H9 (cell line): ENCODE data around the gene HK2. TPM values are rescaled to one million over a fixed set of nuclear protein-coding genes. Genes with fewer than 3 reads are reported as not detected.

Source experiments
- DNase-seq: peaks from one replicate; pipeline ENCODE4 v3.0.0-alpha.2; 2017
- H2AFZ ChIP-seq: one replicate; pipeline ENCODE4 v1.6.1; 2013; ENCODE audit warnings: mild to moderate bottlenecking, low read length, control low read depth, moderate library complexity
- H2AK5ac ChIP-seq: 2 replicates; pipeline ENCODE4 v1.6.1; 2013; ENCODE audit warnings: low read length, control low read depth, mixed read lengths; ENCODE audit not compliant: insufficient read length
- H2BK120ac ChIP-seq: one replicate; pipeline ENCODE4 v1.6.1; 2013; ENCODE audit warnings: low read depth, mild to moderate bottlenecking, low read length, control low read depth, inconsistent platforms; ENCODE audit not compliant: poor library complexity, severe bottlenecking
- H2BK12ac ChIP-seq: 2 replicates; pipeline ENCODE4 v1.6.1; 2013; ENCODE audit warnings: low read length, control low read depth, mixed read lengths, low read depth; ENCODE audit not compliant: insufficient read length
- H2BK15ac ChIP-seq: 2 replicates; pipeline ENCODE4 v1.6.1; 2013; ENCODE audit warnings: low read depth, low read length, control low read depth
- H2BK20ac ChIP-seq: one replicate; pipeline ENCODE4 v1.6.1; 2013; ENCODE audit warnings: low read depth, mild to moderate bottlenecking, low read length, control low read depth, inconsistent platforms; ENCODE audit not compliant: poor library complexity, severe bottlenecking
- H2BK5ac ChIP-seq: 2 replicates; pipeline ENCODE4 v1.6.1; 2013; ENCODE audit warnings: low read length, control low read depth, mixed read lengths; ENCODE audit not compliant: insufficient read length
- H3K14ac ChIP-seq: 2 replicates; pipeline ENCODE4 v1.6.1; 2013; ENCODE audit warnings: low read length, control low read depth; ENCODE audit not compliant: insufficient read depth
- H3K18ac ChIP-seq: 2 replicates; pipeline ENCODE4 v1.6.1; 2013; ENCODE audit warnings: low read depth, mild to moderate bottlenecking, mixed read lengths, low read length, control low read depth; ENCODE audit not compliant: insufficient read length
- H3K23ac ChIP-seq: 2 replicates; pipeline ENCODE4 v1.6.1; 2013; ENCODE audit warnings: low read length, control low read depth, mixed read lengths, low read depth; ENCODE audit not compliant: insufficient read length
- H3K23me2 ChIP-seq: 2 replicates; pipeline ENCODE4 v1.6.1; 2013; ENCODE audit warnings: low read depth, mild to moderate bottlenecking, mixed read lengths, low read length, control low read depth; ENCODE audit not compliant: insufficient read length, poor library complexity, severe bottlenecking
- H3K27ac ChIP-seq: 2 replicates; pipeline ENCODE4 v1.5.1; 2013; ENCODE audit warnings: low read length, control low read depth, mixed read lengths, low read depth; ENCODE audit not compliant: insufficient read length
- H3K27me3 ChIP-seq: 2 replicates; pipeline ENCODE4 v1.6.1; 2013; ENCODE audit warnings: low read length, control low read depth, inconsistent platforms; ENCODE audit not compliant: insufficient read depth
- H3K4ac ChIP-seq: 2 replicates; pipeline ENCODE4 v1.6.1; 2013; ENCODE audit warnings: low read depth, mild to moderate bottlenecking, control low read depth, inconsistent platforms, low read length, moderate library complexity
- H3K4me1 ChIP-seq: 2 replicates; pipeline ENCODE4 v1.6.1; 2013; ENCODE audit warnings: low read length, control low read depth, inconsistent platforms; ENCODE audit not compliant: insufficient read depth
- H3K4me2 ChIP-seq: 2 replicates; pipeline ENCODE4 v1.6.1; 2013; ENCODE audit warnings: low read length, control low read depth, mixed read lengths; ENCODE audit not compliant: insufficient read length, insufficient read depth
- H3K56ac ChIP-seq: 2 replicates; pipeline ENCODE4 v1.6.1; 2013; ENCODE audit warnings: low read depth, mild to moderate bottlenecking, mixed read lengths, low read length, control low read depth; ENCODE audit not compliant: insufficient read length
- H3K79me1 ChIP-seq: 2 replicates; pipeline ENCODE4 v1.6.1; 2013; ENCODE audit warnings: low read depth, mild to moderate bottlenecking, moderate library complexity, low read length, control low read depth, inconsistent platforms; ENCODE audit not compliant: insufficient read depth, poor library complexity, severe bottlenecking
- H3K79me2 ChIP-seq: 2 replicates; pipeline ENCODE4 v1.6.1; 2013; ENCODE audit warnings: low read length, control low read depth, inconsistent platforms; ENCODE audit not compliant: insufficient read depth
- H3K9ac ChIP-seq: 2 replicates; pipeline ENCODE4 v1.6.1; 2013; ENCODE audit warnings: low read length, control low read depth, mixed read lengths; ENCODE audit not compliant: insufficient read length; ENCODE audit errors: extremely low read depth
- H3K9me3 ChIP-seq: one replicate; pipeline ENCODE4 v1.6.1; 2013; ENCODE audit warnings: low read depth, low read length, inconsistent platforms; ENCODE audit not compliant: control insufficient read depth
- H3T11ph ChIP-seq: one replicate; pipeline ENCODE4 v1.6.1; 2013; ENCODE audit warnings: mild to moderate bottlenecking, low read length, control low read depth, inconsistent platforms
- H4K20me1 ChIP-seq: one replicate; pipeline ENCODE4 v1.6.1; 2013; ENCODE audit not compliant: control insufficient read depth, insufficient read length, insufficient read depth
- H4K5ac ChIP-seq: 2 replicates; pipeline ENCODE4 v1.6.1; 2013; ENCODE audit warnings: low read depth, mild to moderate bottlenecking, mixed read lengths, low read length, control low read depth; ENCODE audit not compliant: insufficient read length
- H4K8ac ChIP-seq: replicated peaks from 2 replicates; pipeline ENCODE4 v1.6.1; 2013; ENCODE audit warnings: low read length, control low read depth, mixed read lengths, low read depth; ENCODE audit not compliant: insufficient read length
- H4K91ac ChIP-seq: 2 replicates; pipeline ENCODE4 v1.6.1; 2013; ENCODE audit warnings: low read depth, mild to moderate bottlenecking, moderate library complexity, mixed read lengths, low read length, control low read depth; ENCODE audit not compliant: insufficient read length
- H3K27ac Mint-ChIP-seq, 3 experiments: 2 replicates in 2 of 3; 3 replicates in 1 of 3; pipeline ENCODE4 v1.8.0; 2020 to 2021; ENCODE audit warnings: mixed read lengths in 3 of 3, mild to moderate bottlenecking in 1 of 3, moderate library complexity in 1 of 3
- H3K27me3 Mint-ChIP-seq: 2 replicates; pipeline ENCODE4 v1.8.0; 2021; ENCODE audit warnings: low read depth, mild to moderate bottlenecking, moderate library complexity, mixed read lengths
- H3K36me3 Mint-ChIP-seq, 3 experiments: 2 replicates in 2 of 3; 3 replicates in 1 of 3; pipeline ENCODE4 v1.8.0; 2020 to 2021; ENCODE audit warnings: low read depth in 3 of 3, mixed read lengths in 3 of 3; ENCODE audit not compliant: insufficient read depth in 1 of 3
- H3K4me1 Mint-ChIP-seq, 2 experiments: 2 replicates each; pipeline ENCODE4 v1.8.0; 2020; ENCODE audit warnings: mixed read lengths in 2 of 2
- H3K4me3 Mint-ChIP-seq, 2 experiments: 2 replicates in 1 of 2; 3 replicates in 1 of 2; pipeline ENCODE4 v1.8.0; 2020 to 2021; ENCODE audit warnings: mild to moderate bottlenecking in 2 of 2, mixed read lengths in 2 of 2, moderate library complexity in 1 of 2
- H3K9me3 Mint-ChIP-seq, 2 experiments: 2 replicates in 1 of 2; 3 replicates in 1 of 2; pipeline ENCODE4 v1.8.0; 2020; ENCODE audit warnings: mild to moderate bottlenecking in 2 of 2, mixed read lengths in 2 of 2, moderate library complexity in 1 of 2
- CTCF ChIP-seq: fragments of 200-600 bp; sonication (generic); conservative IDR thresholded peaks from 3 replicates; pipeline ENCODE4 v1.8.0; 2021; ENCODE audit warnings: antibody characterized with exemption, mild to moderate bottlenecking
- WGBS: extraction: QIAGEN DNeasy Blood & Tissue Kit; methylation state at CpG from one replicate; pipeline ENCODE4 v1.1.7; 2013; ENCODE audit warnings: missing lambda C conversion rate, low lambda C conversion rate, mixed read lengths; ENCODE audit not compliant: insufficient read length; ENCODE audit errors: extremely low coverage; 5-methylcytosine and 5-hydroxymethylcytosine counted together
- total RNA-seq: library from RNA; stranded (reverse); gene quantifications from 2 replicates; pipeline ENCODE4 v1.2.1, GENCODE V29; 2021

Gene HK2
- total RNA-seq, 1 experiment from 2014 or later, result 54.3 TPM

GRCh38 chr2:74857725-74858124, 23.8 kb downstream of the HK2 start:
- H2BK5ac ChIP-seq, result no peak overlapping the region
- H3K9me3 ChIP-seq, result no peaks in the 10 kb centered on the region
- H3T11ph ChIP-seq, result no peak overlapping the region
- no peak overlapping the region for H3K4me2 ChIP-seq
- Mint-ChIP-seq H3K27ac (no peak overlapping the region), H3K4me1 (peaks cover 21 to 24% of the 10 kb centered on the region in 2 experiments), H3K4me3 (no peak overlapping the region), H3K27me3 (no peaks in the 10 kb centered on the region), H3K36me3 (peaks cover 35 to 60% (median 49%) of the 10 kb centered on the region in 3 experiments; a peak in 6 of 7 replicates), H3K9me3 (no peaks in the 10 kb centered on the region)
- H3K4me1 ChIP-seq, result peaks cover 3% of the 10 kb centered on the region; the same call in 1 of the 2 replicates
- no peak overlapping the region for H3K4ac ChIP-seq
- H3K23ac ChIP-seq, result no peak overlapping the region
- no peak overlapping the region for H3K14ac ChIP-seq
- no peak overlapping the region for H3K9ac ChIP-seq
- no peak overlapping the region for H2BK15ac ChIP-seq
- H2AFZ ChIP-seq, result no peak overlapping the region
- peaks cover 2% of the 10 kb centered on the region; the same call in 1 of the 2 replicates for H3K79me2 ChIP-seq
- H2BK12ac ChIP-seq, result no peak overlapping the region
- no peak overlapping the region for H4K91ac ChIP-seq
- no peak for DNase-seq
- WGBS, result no CpG with 5 or more reads among the region's 8 CpGs
- no peak overlapping the region for H4K5ac ChIP-seq
- H2BK120ac ChIP-seq, result no peak overlapping the region
- H3K79me1 ChIP-seq, result no peaks in the 10 kb centered on the region
- no peaks in the 10 kb centered on the region for H3K27me3 ChIP-seq
- no peak for TF ChIP-seq CTCF
- no peak overlapping the region for H2BK20ac ChIP-seq
- no peaks in the 10 kb centered on the region for H4K20me1 ChIP-seq
- H3K27ac ChIP-seq, result no peak overlapping the region
- no peak overlapping the region for H3K56ac ChIP-seq
- H3K18ac ChIP-seq, result no peak overlapping the region
- H4K8ac ChIP-seq, result no peak overlapping the region
- H3K23me2 ChIP-seq, result no peaks in the 10 kb centered on the region
- H2AK5ac ChIP-seq, result no peak overlapping the region
